Measurements from ENCODE around the gene ADAMTS2. TPM values are rescaled to one million over a fixed set of nuclear protein-coding genes. Genes with fewer than 3 reads are reported as not detected.

The ADAMTS2 gene
- total and polyA plus RNA-seq, 2 experiments from 2014 or later: 62.0 to 132 TPM

DNA sequence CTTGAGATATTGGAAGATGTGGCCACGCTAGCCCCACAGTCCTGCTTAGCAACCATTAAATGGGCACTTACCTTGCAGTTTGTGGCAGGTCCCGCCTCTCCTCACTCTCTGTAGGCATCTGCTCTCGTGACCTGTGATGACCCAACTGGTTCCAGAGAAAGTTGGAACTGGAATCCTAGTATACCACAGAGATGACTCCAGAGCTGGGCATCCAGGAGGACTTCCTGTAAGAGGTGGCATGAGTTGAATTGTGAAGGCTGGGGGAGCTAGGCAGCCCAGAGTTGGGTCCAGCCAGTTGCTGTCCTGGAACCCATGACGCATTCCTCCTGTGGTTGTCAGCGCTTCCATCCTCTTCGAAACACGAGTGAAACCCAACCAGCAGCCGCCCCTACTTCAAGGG is 1.6 kb upstream of the ADAMTS2 start:
- no peak for DNase-seq
- no peaks in the 10 kb centered on the region for H3K27me3 ChIP-seq (replicated peaks; ENCODE audit: insufficient read depth)
- H3K9me2 ChIP-seq (ENCODE audit: insufficient read depth): no peaks in the 10 kb centered on the region
- no peaks in the 10 kb centered on the region for H4K20me1 ChIP-seq (ENCODE audit: insufficient read depth)
- H3K4me2 ChIP-seq (ENCODE audit: unreplicated experiment): no peak overlapping the region
- peaks cover 7% of the 10 kb centered on the region; the same call in 1 of the 2 replicates for H3F3A ChIP-seq (ENCODE audit: insufficient read depth)
- H2AFZ ChIP-seq: no peak overlapping the region
- no peak overlapping the region for H3K27ac ChIP-seq
- H3K4me1 ChIP-seq (ENCODE audit: insufficient read depth): peaks cover 12% of the 10 kb centered on the region; the same call in 1 of the 2 replicates
- no peaks in the 10 kb centered on the region for H3K9me3 ChIP-seq (ENCODE audit: low read depth)
- no peaks in the 10 kb centered on the region for H3K36me3 ChIP-seq (ENCODE audit: low read depth)
- WGBS, 2 experiments (ENCODE audit: low coverage in 1 of 2, low lambda C conversion rate in 2 of 2, missing lambda C conversion rate in 2 of 2): 97 to 98% methylated on average over 8 of the region's 8 CpGs
- no peak for TF ChIP-seq EZH2 (IDR thresholded peaks at IDR 0.05; ENCODE audit: insufficient read depth, poor library complexity, severe bottlenecking)
- TF ChIP-seq EZH2phosphoT487 (IDR thresholded peaks at IDR 0.05; ENCODE audit: insufficient read depth, low read depth): no peak
- H3K9ac ChIP-seq: no peak overlapping the region
- in situ Hi-C loops (cut with MboI): loop anchor here (10.0 kb wide), 1 partner anchor 182 kb away; no protein-coding TSS in a partner anchor
- H3K4me3 ChIP-seq: no peak overlapping the region
- peaks cover 28% of the 10 kb centered on the region for H3K79me2 ChIP-seq (ENCODE audit: insufficient read depth)

DNA sequence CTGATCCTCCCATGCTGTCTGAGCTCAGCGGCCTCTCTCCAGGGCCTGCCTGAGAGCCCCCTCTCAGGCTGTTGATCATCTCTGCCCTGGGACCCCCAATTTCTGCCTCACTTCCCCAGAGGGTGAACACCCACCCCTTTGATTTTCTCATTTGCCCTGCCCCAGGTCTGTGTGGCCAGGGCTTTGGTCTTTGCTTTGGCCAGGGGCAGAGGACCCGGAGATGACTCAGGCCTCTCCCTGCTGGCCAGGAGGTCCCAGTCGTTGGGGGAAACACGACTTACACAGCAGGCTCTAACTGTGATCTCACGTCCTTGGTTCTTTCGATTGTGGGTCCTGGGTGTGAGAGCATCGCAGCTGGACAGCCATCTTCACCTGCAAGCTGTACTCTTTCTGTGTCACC is 1.1 kb upstream of the ADAMTS2 start:
- H3K27me3 ChIP-seq (replicated peaks; ENCODE audit: insufficient read depth): no peaks in the 10 kb centered on the region
- H3K36me3 ChIP-seq (ENCODE audit: low read depth): no peaks in the 10 kb centered on the region
- H3K4me2 ChIP-seq (ENCODE audit: unreplicated experiment): no peak overlapping the region
- peaks cover 7% of the 10 kb centered on the region; the same call in 1 of the 2 replicates for H3F3A ChIP-seq (ENCODE audit: insufficient read depth)
- H3K9me2 ChIP-seq (ENCODE audit: insufficient read depth): no peaks in the 10 kb centered on the region
- no peaks in the 10 kb centered on the region for H3K9me3 ChIP-seq (ENCODE audit: low read depth)
- H3K4me3 ChIP-seq: no peak overlapping the region
- peaks cover 33% of the 10 kb centered on the region for H3K79me2 ChIP-seq (ENCODE audit: insufficient read depth)
- H2AFZ ChIP-seq: no peak overlapping the region
- no peak overlapping the region for H3K9ac ChIP-seq
- 92% methylated on average over 7 of the region's 7 CpGs for WGBS, 2 experiments (ENCODE audit: low coverage in 1 of 2, low lambda C conversion rate in 2 of 2, missing lambda C conversion rate in 2 of 2)
- H3K4me1 ChIP-seq (ENCODE audit: insufficient read depth): peaks cover 14% of the 10 kb centered on the region; the same call in 1 of the 2 replicates
- TF ChIP-seq EZH2phosphoT487 (IDR thresholded peaks at IDR 0.05; ENCODE audit: insufficient read depth, low read depth) (no peak), EZH2 (IDR thresholded peaks at IDR 0.05; ENCODE audit: insufficient read depth, poor library complexity, severe bottlenecking) (no peak)
- no peak overlapping the region for H3K27ac ChIP-seq
- in situ Hi-C loops (cut with MboI): loop anchor here (10.0 kb wide), 1 partner anchor 182 kb away; no protein-coding TSS in a partner anchor
- H4K20me1 ChIP-seq (ENCODE audit: insufficient read depth): no peaks in the 10 kb centered on the region
- peak; percentile 15 for DNase-seq

DNA sequence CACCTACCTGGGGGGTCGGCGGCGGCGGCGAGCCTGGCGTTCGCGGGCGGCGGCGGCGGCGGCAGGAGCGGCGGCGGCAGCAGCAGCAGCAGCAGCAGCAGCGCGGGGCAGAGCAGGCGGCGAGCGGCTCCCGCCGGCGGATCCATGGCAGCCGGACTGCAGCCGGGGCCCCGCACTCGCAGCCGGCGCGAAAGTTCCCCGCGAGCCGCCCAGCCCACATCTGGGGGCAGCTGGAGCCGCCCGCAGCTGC is 153 bp downstream of the ADAMTS2 start:
- no peaks in the 10 kb centered on the region for H3K36me3 ChIP-seq (ENCODE audit: low read depth)
- peaks cover 7% of the 10 kb centered on the region; the same call in 1 of the 2 replicates for H3F3A ChIP-seq (ENCODE audit: insufficient read depth)
- H3K27me3 ChIP-seq (replicated peaks; ENCODE audit: insufficient read depth): no peaks in the 10 kb centered on the region
- no peaks in the 10 kb centered on the region for H3K9me2 ChIP-seq (ENCODE audit: insufficient read depth)
- peaks cover 14% of the 10 kb centered on the region; the same call in 1 of the 2 replicates for H3K4me1 ChIP-seq (ENCODE audit: insufficient read depth)
- peak overlapping the region; percentile 96 for H3K4me2 ChIP-seq (ENCODE audit: unreplicated experiment)
- no peak for DNase-seq
- no peaks in the 10 kb centered on the region for H3K9me3 ChIP-seq (ENCODE audit: low read depth)
- H3K9ac ChIP-seq: peak overlapping the region; percentile 91
- H4K20me1 ChIP-seq (ENCODE audit: insufficient read depth): no peaks in the 10 kb centered on the region
- H3K4me3 ChIP-seq: peak overlapping the region; percentile 85
- peaks cover 46% of the 10 kb centered on the region for H3K79me2 ChIP-seq (ENCODE audit: insufficient read depth)
- H2AFZ ChIP-seq: no peak overlapping the region
- WGBS, 2 experiments (ENCODE audit: low coverage in 1 of 2, low lambda C conversion rate in 2 of 2, missing lambda C conversion rate in 2 of 2): 0% methylated on average over 1 to 13 of the region's 36 CpGs
- TF ChIP-seq EZH2phosphoT487 (IDR thresholded peaks at IDR 0.05; ENCODE audit: insufficient read depth, low read depth): no peak
- no peak for TF ChIP-seq EZH2 (IDR thresholded peaks at IDR 0.05; ENCODE audit: insufficient read depth, poor library complexity, severe bottlenecking)
- in situ Hi-C loops (cut with MboI): loop anchor here (10.0 kb wide), 1 partner anchor 180 kb away; no protein-coding TSS in a partner anchor
- H3K27ac ChIP-seq: no peak overlapping the region; the same call in 1 of the 2 replicates

DNA sequence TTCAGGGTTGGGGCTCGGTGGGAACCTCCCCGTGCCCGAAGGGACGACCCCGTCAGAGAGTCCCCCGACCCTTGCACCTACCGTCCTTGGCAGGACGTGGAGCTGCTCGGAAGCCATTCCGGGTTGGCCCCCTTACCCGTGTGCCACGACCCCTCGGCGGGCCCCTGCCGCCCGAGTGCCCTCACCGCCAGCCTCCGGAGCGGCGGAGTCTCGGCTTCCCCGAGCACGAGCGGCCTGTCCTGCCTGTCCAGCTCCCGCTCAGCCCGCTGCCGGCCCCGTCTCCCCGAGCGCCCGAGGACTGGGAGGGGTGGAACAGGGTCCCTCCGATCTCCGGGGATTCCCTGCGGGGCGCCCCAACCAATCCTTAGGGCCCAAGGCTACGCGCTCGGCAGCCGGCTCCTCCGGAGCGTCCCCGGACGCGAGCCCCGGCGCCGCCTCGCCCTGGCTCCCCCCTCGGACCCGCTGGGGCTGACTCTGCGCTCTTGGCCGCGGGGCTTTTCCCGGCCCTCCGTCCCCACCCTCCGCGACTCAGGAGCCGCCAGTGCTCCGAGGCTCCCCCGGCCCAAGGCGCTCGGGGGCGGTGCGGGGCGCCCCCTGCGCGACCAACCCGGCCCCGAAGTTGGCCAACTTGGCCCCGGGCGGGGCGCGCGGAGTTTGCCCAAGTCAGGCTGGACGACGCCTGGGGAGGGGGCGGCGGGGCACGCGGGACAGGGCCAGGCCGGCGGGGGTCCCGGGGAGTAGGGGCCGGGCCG is 654 bp downstream of the ADAMTS2 start:
- Histone ChIP-seq H3K4me3 (peak overlapping the region; percentile 85), H4K20me1 (ENCODE audit: insufficient read depth) (no peaks in the 10 kb centered on the region), H3K9me3 (ENCODE audit: low read depth) (no peaks in the 10 kb centered on the region), H2AFZ (peak overlapping the region; percentile 61), H3K4me1 (ENCODE audit: insufficient read depth) (peaks cover 14% of the 10 kb centered on the region; the same call in 1 of the 2 replicates), H3K27ac (peak overlapping the region; percentile 43), H3F3A (ENCODE audit: insufficient read depth) (peaks cover 7% of the 10 kb centered on the region; the same call in 1 of the 2 replicates), H3K9me2 (ENCODE audit: insufficient read depth) (no peaks in the 10 kb centered on the region), H3K9ac (peak overlapping the region; percentile 91), H3K36me3 (ENCODE audit: low read depth) (no peaks in the 10 kb centered on the region), H3K27me3 (replicated peaks; ENCODE audit: insufficient read depth) (no peaks in the 10 kb centered on the region), H3K4me2 (ENCODE audit: unreplicated experiment) (peak overlapping the region; percentile 96), H3K79me2 (ENCODE audit: insufficient read depth) (peaks cover 51% of the 10 kb centered on the region)
- peak; percentile 67 for DNase-seq
- TF ChIP-seq EZH2phosphoT487 (IDR thresholded peaks at IDR 0.05; ENCODE audit: insufficient read depth, low read depth) (no peak), EZH2 (IDR thresholded peaks at IDR 0.05; ENCODE audit: insufficient read depth, poor library complexity, severe bottlenecking) (no peak)
- in situ Hi-C loops (cut with MboI): loop anchor here (10.0 kb wide), 1 partner anchor 180 kb away; no protein-coding TSS in a partner anchor
- WGBS, 2 experiments (ENCODE audit: low coverage in 1 of 2, low lambda C conversion rate in 2 of 2, missing lambda C conversion rate in 2 of 2): 0 to 1% methylated on average over 35 to 50 of the region's 85 CpGs
